GM12878 (cell line): ENCODE measurements around the gene LRRIQ1. TPM values are rescaled to one million over a fixed set of nuclear protein-coding genes. Genes with fewer than 3 reads are reported as not detected.

ENCODE experiments used
- ATAC-seq: fragments of 200-7000 bp; cut with Tn5 transposase; 3 replicates; pipeline ENCODE4 v1.9.1; 2020; ENCODE audit warnings: mild to moderate bottlenecking, moderate library complexity
- BruUV-seq: library from RNA; stranded (reverse); fragments of 400-500 nt; replicated peaks from 2 replicates; lab custom pipeline; 2021; lab: Mats Ljungman, UMichigan
- CTCF ChIA-PET: fragments of 300-600 bp; sonication (Branson Sonifier 250); formaldehyde crosslinking; extraction: SDS; loops from one replicate; lab custom pipeline; 2021; ENCODE audit warnings: inconsistent platforms; lab: Yijun Ruan, JAX
- POLR2A ChIA-PET: fragments of 350-600 bp; formaldehyde crosslinking; extraction: SDS; loops from one replicate; lab custom pipeline; 2021; ENCODE audit warnings: inconsistent platforms; lab: Charles Lee
- RAD21 ChIA-PET: fragments of 300-600 bp; sonication (Branson Sonifier 250); formaldehyde crosslinking; loops from one replicate; lab custom pipeline; 2023; ENCODE audit warnings: antibody characterized with exemption; ENCODE audit not compliant: unreplicated experiment; lab: Charles Lee
- SMC1A ChIA-PET: fragments of 300-600 bp; sonication (Branson Sonifier 250); formaldehyde crosslinking; loops from one replicate; lab custom pipeline; 2023; ENCODE audit not compliant: unreplicated experiment, uncharacterized antibody; lab: Charles Lee
- DNase-seq: peaks from one replicate; pipeline ENCODE4 v3.0.0-alpha.2; 2011; ENCODE audit warnings: low read depth, low spot score
- FAIRE-seq: peaks from 3 replicates; lab custom pipeline; 2011; peaks lifted over from hg19 to GRCh38; lab: Jason Lieb, UNC
- H2AFZ ChIP-seq: 2 replicates; pipeline ENCODE4 v1.6.0; 2011; ENCODE audit warnings: low read depth, low read length, control low read depth; ENCODE audit not compliant: control insufficient read depth
- H3K27ac ChIP-seq: 2 replicates; pipeline ENCODE4 v1.5.1; 2011; ENCODE audit warnings: control low read depth; ENCODE audit not compliant: control insufficient read depth, insufficient read depth
- H3K27me3 ChIP-seq, 2 experiments: replicated peaks in 1 of 2; 2 replicates each; pipeline versions ENCODE4 v1.6.0 to v1.6.1; 2011; ENCODE audit warnings: low read length in 1 of 2; ENCODE audit not compliant: control insufficient read depth in 2 of 2, insufficient read depth in 2 of 2
- H3K36me3 ChIP-seq, 2 experiments: 2 replicates each; pipeline ENCODE4 v1.5.1; 2011; ENCODE audit warnings: low read length in 1 of 2; ENCODE audit not compliant: control insufficient read depth in 2 of 2, insufficient read depth in 2 of 2
- H3K4me1 ChIP-seq: 2 replicates; pipeline ENCODE4 v1.6.1; 2011; ENCODE audit warnings: mild to moderate bottlenecking, low read length, moderate library complexity, mixed read lengths; ENCODE audit not compliant: control insufficient read depth, insufficient read depth
- H3K4me2 ChIP-seq: 2 replicates; pipeline ENCODE4 v1.6.0; 2011; ENCODE audit warnings: control low read depth; ENCODE audit not compliant: control insufficient read depth, insufficient read depth
- H3K4me3 ChIP-seq: fragments of 200-600 bp; sonication (generic); 2 replicates; pipeline ENCODE4 v1.5.1; 2016
- H3K79me2 ChIP-seq: 2 replicates; pipeline ENCODE4 v1.6.0; 2011; ENCODE audit warnings: low read length; ENCODE audit not compliant: control insufficient read depth, insufficient read depth
- H3K9ac ChIP-seq: 2 replicates; pipeline ENCODE4 v1.8.0; 2011; ENCODE audit warnings: low read length, control low read depth, mixed read lengths; ENCODE audit not compliant: control insufficient read depth, insufficient read depth
- H3K9me3 ChIP-seq: replicated peaks from 3 replicates; pipeline ENCODE4 v1.5.1; 2011; ENCODE audit warnings: mild to moderate bottlenecking, low read length; ENCODE audit not compliant: control insufficient read depth, insufficient read depth
- H4K20me1 ChIP-seq: 2 replicates; pipeline ENCODE4 v1.6.0; 2011; ENCODE audit not compliant: control insufficient read depth, insufficient read depth
- CREB1 ChIP-seq: IDR thresholded peaks from 2 replicates; pipeline ENCODE4 v1.6.1; 2012; ENCODE audit warnings: low read depth, mild to moderate bottlenecking, inconsistent platforms
- GABPA ChIP-seq: IDR thresholded peaks from 2 replicates; pipeline ENCODE4 v1.6.1; 2014; ENCODE audit warnings: antibody characterized with exemption, low read depth, mild to moderate bottlenecking, inconsistent platforms
- HCFC1 ChIP-seq: fragments of 150-350 bp; IDR thresholded peaks from 2 replicates; pipeline ENCODE4 v1.6.1; 2014; ENCODE audit warnings: low read length
- MEF2B ChIP-seq: fragments of 450-650 bp; IDR thresholded peaks from 2 replicates; pipeline ENCODE4 v1.6.1; 2018; ENCODE audit warnings: mild to moderate bottlenecking, moderate library complexity; ENCODE audit not compliant: partially characterized antibody, poor library complexity, severe bottlenecking
- MYB ChIP-seq: fragments of 150-350 bp; IDR thresholded peaks from 2 replicates; pipeline ENCODE4 v1.6.1; 2014; ENCODE audit warnings: mild to moderate bottlenecking, low read depth, low read length, borderline replicate concordance
- POLR2A ChIP-seq: IDR thresholded peaks from 2 replicates; pipeline ENCODE4 v1.6.1; 2011; ENCODE audit warnings: low read depth, mild to moderate bottlenecking, low read length
- RELA ChIP-seq: fragments of 450-650 bp; IDR thresholded peaks from 2 replicates; pipeline ENCODE4 v1.8.0; 2014; ENCODE audit warnings: borderline replicate concordance; ENCODE audit not compliant: partially characterized antibody
- SIX5 ChIP-seq: IDR thresholded peaks from 2 replicates; pipeline ENCODE4 v1.6.1; 2011; ENCODE audit warnings: mild to moderate bottlenecking, low read depth, low read length, moderate library complexity; ENCODE audit not compliant: severe bottlenecking
- SMAD1 ChIP-seq: fragments of 450-650 bp; IDR thresholded peaks from 2 replicates; pipeline ENCODE4 v1.6.1; 2018; ENCODE audit warnings: mild to moderate bottlenecking, low read depth; ENCODE audit not compliant: partially characterized antibody
- YBX1 ChIP-seq: fragments of 450-650 bp; IDR thresholded peaks from 2 replicates; pipeline ENCODE4 v1.6.1; 2016; ENCODE audit warnings: antibody characterized with exemption
- ZNF622 ChIP-seq: fragments of 450-650 bp; IDR thresholded peaks from 2 replicates; pipeline ENCODE4 v1.6.1; 2017; ENCODE audit warnings: mild to moderate bottlenecking, inconsistent platforms
- WGBS: methylation state at CpG from one replicate; pipeline ENCODE4 v1.1.6; 2016; ENCODE audit warnings: low lambda C conversion rate; ENCODE audit not compliant: insufficient replicate concordance, insufficient coverage; ENCODE audit errors: missing lambda C conversion rate; 5-methylcytosine and 5-hydroxymethylcytosine counted together
- in situ Hi-C: fragments of 300-500 bp; cut with MboI; formaldehyde crosslinking; loops from 9 replicates; pipeline ENCODE4 v1.14.3; 2018; ENCODE audit warnings: mixed read lengths
- intact Hi-C: fragments of 100-400 bp; cut with micrococcal nuclease; formaldehyde crosslinking; loops from one replicate; pipeline ENCODE4 v1.14.2; 2022; ENCODE audit not compliant: unreplicated experiment
- polyA plus RNA-seq, 11 experiments: library from polyadenylated mRNA; depleted of rRNA in 4 of 11; unstranded in 6 of 11; stranded (reverse) in 5 of 11; fragments of >200 nt; fragmentation: Nextera tagmentation in 4 of 11; fragmentation: Illumina TruSeq in 1 of 11; extraction: Ambion mirVana in 4 of 11; extraction: Trizol in 1 of 11; gene quantifications; 1 replicate in 1 of 11; 2 replicates in 10 of 11; pipeline versions ENCODE4 v1.2.1 to v1.2.3, GENCODE V29; 2011 to 2016; ENCODE audit warnings: inconsistent platforms in 2 of 11, missing spikeins in 2 of 11, low read depth in 1 of 11
- total RNA-seq, 4 experiments: library from RNA; depleted of rRNA in 3 of 4; stranded (reverse); fragments of >200 nt in 3 of 4; fragmentation: Illumina TruSeq in 1 of 4; extraction: Trizol in 1 of 4; gene quantifications; 2 replicates each; pipeline versions ENCODE4 v1.2.1 to v1.2.3, GENCODE V29; 2013 to 2021
- TF ChIP-seq, protein P1 (sequence below): IDR thresholded peaks from 2 replicates; pipeline ENCODE4 v1.6.1; 2012; ENCODE audit warnings: improper control_type of control experiment, low read depth, low read length; ENCODE audit not compliant: insufficient replicate concordance
- TF ChIP-seq, protein P2 (sequence below): fragments of 450-650 bp; formaldehyde crosslinking; IDR thresholded peaks from 2 replicates; pipeline ENCODE4 v1.4.0; 2020; ENCODE audit warnings: mild to moderate bottlenecking, moderate library complexity
- TF ChIP-seq, protein P3 (sequence below): fragments of 450-650 bp; conservative IDR thresholded peaks from 2 replicates; pipeline ENCODE4 v1.6.1; 2017; ENCODE audit warnings: mild to moderate bottlenecking, moderate library complexity
- TF ChIP-seq, protein P4 (sequence below): IDR thresholded peaks from 2 replicates; pipeline ENCODE4 v1.6.1; 2012; ENCODE audit warnings: low read depth, low read length, improper control_type of control experiment

LRRIQ1 gene
- total and polyA plus RNA-seq, 10 of the 15 experiments (the other 5 are each of a cell fraction or from before 2014, with no cell fraction given), result 0.14 to 0.45 (median 0.37) TPM; not detected in 4

DNA sequence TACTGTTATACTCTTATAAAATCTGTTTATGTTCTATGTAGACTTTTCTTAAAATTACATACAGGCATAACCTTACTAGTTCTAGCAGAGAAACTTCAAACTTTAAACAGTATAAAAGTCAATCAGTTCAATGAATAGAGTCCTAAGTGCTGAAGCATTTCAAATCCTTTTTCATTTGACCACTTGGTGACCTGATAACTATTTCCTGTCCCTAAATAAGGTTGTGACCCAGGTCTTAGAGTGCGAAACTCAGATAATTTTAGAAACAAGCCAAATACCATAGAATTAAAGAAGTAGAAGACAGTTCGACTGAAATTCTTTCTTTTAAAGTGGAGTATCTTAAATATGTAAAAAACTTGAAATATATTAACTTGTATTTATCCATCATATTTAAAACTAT is 147.7 kb downstream of the LRRIQ1 start:
- no peaks in the 10 kb centered on the region for H4K20me1 ChIP-seq
- no peaks in the 10 kb centered on the region for H3K79me2 ChIP-seq
- ChIA-PET RAD21 (no interaction called here), CTCF (no interaction called here), POLR2A (no interaction called here), SMC1A (no interaction called here)
- no peak overlapping the region for H3K27ac ChIP-seq
- no peak for FAIRE-seq
- DNase-seq, result no peak
- no peaks in the 10 kb centered on the region for H3K4me1 ChIP-seq
- H3K36me3 ChIP-seq, result no peaks in the 10 kb centered on the region
- H3K9ac ChIP-seq, result no peak overlapping the region
- in situ Hi-C loops (no loop called here), intact Hi-C loops (no loop called here)
- 2% methylated on average over 2 of the region's 2 CpGs for WGBS
- no peaks in the 10 kb centered on the region for H3K27me3 ChIP-seq
- H3K4me3 ChIP-seq, result no peak overlapping the region
- H3K4me2 ChIP-seq, result no peak overlapping the region
- H2AFZ ChIP-seq, result no peak overlapping the region
- no peaks in the 10 kb centered on the region for H3K9me3 ChIP-seq
- no TSS peak for BruUV-seq
- ATAC-seq, result no peak
- no peak for TF ChIP-seq HCFC1
- no peak for TF ChIP-seq POLR2A
- no peak for TF ChIP-seq MEF2B
- no peak for TF ChIP-seq SMAD1
- TF ChIP-seq, protein P1, sequence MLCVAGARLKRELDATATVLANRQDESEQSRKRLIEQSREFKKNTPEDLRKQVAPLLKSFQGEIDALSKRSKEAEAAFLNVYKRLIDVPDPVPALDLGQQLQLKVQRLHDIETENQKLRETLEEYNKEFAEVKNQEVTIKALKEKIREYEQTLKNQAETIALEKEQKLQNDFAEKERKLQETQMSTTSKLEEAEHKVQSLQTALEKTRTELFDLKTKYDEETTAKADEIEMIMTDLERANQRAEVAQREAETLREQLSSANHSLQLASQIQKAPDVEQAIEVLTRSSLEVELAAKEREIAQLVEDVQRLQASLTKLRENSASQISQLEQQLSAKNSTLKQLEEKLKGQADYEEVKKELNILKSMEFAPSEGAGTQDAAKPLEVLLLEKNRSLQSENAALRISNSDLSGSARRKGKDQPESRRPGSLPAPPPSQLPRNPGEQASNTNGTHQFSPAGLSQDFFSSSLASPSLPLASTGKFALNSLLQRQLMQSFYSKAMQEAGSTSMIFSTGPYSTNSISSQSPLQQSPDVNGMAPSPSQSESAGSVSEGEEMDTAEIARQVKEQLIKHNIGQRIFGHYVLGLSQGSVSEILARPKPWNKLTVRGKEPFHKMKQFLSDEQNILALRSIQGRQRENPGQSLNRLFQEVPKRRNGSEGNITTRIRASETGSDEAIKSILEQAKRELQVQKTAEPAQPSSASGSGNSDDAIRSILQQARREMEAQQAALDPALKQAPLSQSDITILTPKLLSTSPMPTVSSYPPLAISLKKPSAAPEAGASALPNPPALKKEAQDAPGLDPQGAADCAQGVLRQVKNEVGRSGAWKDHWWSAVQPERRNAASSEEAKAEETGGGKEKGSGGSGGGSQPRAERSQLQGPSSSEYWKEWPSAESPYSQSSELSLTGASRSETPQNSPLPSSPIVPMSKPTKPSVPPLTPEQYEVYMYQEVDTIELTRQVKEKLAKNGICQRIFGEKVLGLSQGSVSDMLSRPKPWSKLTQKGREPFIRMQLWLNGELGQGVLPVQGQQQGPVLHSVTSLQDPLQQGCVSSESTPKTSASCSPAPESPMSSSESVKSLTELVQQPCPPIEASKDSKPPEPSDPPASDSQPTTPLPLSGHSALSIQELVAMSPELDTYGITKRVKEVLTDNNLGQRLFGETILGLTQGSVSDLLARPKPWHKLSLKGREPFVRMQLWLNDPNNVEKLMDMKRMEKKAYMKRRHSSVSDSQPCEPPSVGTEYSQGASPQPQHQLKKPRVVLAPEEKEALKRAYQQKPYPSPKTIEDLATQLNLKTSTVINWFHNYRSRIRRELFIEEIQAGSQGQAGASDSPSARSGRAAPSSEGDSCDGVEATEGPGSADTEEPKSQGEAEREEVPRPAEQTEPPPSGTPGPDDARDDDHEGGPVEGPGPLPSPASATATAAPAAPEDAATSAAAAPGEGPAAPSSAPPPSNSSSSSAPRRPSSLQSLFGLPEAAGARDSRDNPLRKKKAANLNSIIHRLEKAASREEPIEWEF, result no peak
- TF ChIP-seq, protein P2, sequence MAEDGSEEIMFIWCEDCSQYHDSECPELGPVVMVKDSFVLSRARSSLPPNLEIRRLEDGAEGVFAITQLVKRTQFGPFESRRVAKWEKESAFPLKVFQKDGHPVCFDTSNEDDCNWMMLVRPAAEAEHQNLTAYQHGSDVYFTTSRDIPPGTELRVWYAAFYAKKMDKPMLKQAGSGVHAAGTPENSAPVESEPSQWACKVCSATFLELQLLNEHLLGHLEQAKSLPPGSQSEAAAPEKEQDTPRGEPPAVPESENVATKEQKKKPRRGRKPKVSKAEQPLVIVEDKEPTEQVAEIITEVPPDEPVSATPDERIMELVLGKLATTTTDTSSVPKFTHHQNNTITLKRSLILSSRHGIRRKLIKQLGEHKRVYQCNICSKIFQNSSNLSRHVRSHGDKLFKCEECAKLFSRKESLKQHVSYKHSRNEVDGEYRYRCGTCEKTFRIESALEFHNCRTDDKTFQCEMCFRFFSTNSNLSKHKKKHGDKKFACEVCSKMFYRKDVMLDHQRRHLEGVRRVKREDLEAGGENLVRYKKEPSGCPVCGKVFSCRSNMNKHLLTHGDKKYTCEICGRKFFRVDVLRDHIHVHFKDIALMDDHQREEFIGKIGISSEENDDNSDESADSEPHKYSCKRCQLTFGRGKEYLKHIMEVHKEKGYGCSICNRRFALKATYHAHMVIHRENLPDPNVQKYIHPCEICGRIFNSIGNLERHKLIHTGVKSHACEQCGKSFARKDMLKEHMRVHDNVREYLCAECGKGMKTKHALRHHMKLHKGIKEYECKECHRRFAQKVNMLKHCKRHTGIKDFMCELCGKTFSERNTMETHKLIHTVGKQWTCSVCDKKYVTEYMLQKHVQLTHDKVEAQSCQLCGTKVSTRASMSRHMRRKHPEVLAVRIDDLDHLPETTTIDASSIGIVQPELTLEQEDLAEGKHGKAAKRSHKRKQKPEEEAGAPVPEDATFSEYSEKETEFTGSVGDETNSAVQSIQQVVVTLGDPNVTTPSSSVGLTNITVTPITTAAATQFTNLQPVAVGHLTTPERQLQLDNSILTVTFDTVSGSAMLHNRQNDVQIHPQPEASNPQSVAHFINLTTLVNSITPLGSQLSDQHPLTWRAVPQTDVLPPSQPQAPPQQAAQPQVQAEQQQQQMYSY, result no peak
- TF ChIP-seq SIX5, result no peak
- TF ChIP-seq, protein P3, sequence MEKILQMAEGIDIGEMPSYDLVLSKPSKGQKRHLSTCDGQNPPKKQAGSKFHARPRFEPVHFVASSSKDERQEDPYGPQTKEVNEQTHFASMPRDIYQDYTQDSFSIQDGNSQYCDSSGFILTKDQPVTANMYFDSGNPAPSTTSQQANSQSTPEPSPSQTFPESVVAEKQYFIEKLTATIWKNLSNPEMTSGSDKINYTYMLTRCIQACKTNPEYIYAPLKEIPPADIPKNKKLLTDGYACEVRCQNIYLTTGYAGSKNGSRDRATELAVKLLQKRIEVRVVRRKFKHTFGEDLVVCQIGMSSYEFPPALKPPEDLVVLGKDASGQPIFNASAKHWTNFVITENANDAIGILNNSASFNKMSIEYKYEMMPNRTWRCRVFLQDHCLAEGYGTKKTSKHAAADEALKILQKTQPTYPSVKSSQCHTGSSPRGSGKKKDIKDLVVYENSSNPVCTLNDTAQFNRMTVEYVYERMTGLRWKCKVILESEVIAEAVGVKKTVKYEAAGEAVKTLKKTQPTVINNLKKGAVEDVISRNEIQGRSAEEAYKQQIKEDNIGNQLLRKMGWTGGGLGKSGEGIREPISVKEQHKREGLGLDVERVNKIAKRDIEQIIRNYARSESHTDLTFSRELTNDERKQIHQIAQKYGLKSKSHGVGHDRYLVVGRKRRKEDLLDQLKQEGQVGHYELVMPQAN, result no peak
- TF ChIP-seq GABPA, result no peak
- no peak for TF ChIP-seq RELA
- no peak for TF ChIP-seq ZNF622
- TF ChIP-seq YBX1, result no peak
- TF ChIP-seq MYB, result no peak
- TF ChIP-seq CREB1, result no peak
- TF ChIP-seq, protein P4, sequence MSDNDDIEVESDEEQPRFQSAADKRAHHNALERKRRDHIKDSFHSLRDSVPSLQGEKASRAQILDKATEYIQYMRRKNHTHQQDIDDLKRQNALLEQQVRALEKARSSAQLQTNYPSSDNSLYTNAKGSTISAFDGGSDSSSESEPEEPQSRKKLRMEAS, result no peak
